COLO829 (cell line): Measurements from ENCODE around the gene MRPL55.
A peak's percentile ranks its signal among the peaks of the same experiment; 100 is the strongest.

Experiments
- DNase-seq: peaks from one replicate; pipeline ENCODE4 v3.0.0; 2012; ENCODE audit warnings: low spot score

Gene MRPL55

GRCh38 chr1:228147768-228148167, 38.7 kb upstream of the MRPL55 start:
- DNase-seq, result no peak

- DNase-seq, result no peak
Measured at GRCh38 chr1:228147151-228147693, 38.1 kb upstream of the MRPL55 start.

GRCh38 chr1:228146417-228147150, 37.5 kb upstream of the MRPL55 start:
- no peak for DNase-seq

GRCh38 chr1:228145463-228146416, 36.6 kb upstream of the MRPL55 start:
- no peak for DNase-seq

- no peak for DNase-seq
Measured at GRCh38 chr1:228144993-228145343, 35.9 kb upstream of the MRPL55 start.

- no peak for DNase-seq
Measured at GRCh38 chr1:228144193-228144992, 35.3 kb upstream of the MRPL55 start.

- DNase-seq, result no peak
Measured at GRCh38 chr1:228143480-228144192, 34.5 kb upstream of the MRPL55 start.

GRCh38 chr1:228142701-228143136, 33.6 kb upstream of the MRPL55 start:
- DNase-seq, result no peak

- no peak for DNase-seq
Measured at GRCh38 chr1:228142155-228142691, 33.1 kb upstream of the MRPL55 start.

- peak; percentile 73 for DNase-seq
Measured at GRCh38 chr1:228141226-228142044, 32.3 kb upstream of the MRPL55 start.

- no peak for DNase-seq
Measured at GRCh38 chr1:228140724-228141225, 31.7 kb upstream of the MRPL55 start.

GRCh38 chr1:228139931-228140723, 31.0 kb upstream of the MRPL55 start, which contains the start of gene GUK1:
Gene GUK1, plus strand, starts transcription at chr1:228140279. Its CDS starts 24 bp downstream, at chr1:228140303.
- peak; percentile 99 for DNase-seq

- no peak for DNase-seq
Measured at GRCh38 chr1:228139406-228139930, 30.4 kb upstream of the MRPL55 start.

- no peak for DNase-seq
Measured at GRCh38 chr1:228136901-228137300, 27.8 kb upstream of the MRPL55 start.

GRCh38 chr1:228134591-228134990, 25.5 kb upstream of the MRPL55 start:
- DNase-seq, result no peak

GRCh38 chr1:228131766-228132165, 22.7 kb upstream of the MRPL55 start:
- no peak for DNase-seq

GRCh38 chr1:228125185-228125584, 16.1 kb upstream of the MRPL55 start:
- no peak for DNase-seq

GRCh38 chr1:228123505-228123904, 14.4 kb upstream of the MRPL55 start:
- DNase-seq, result no peak
